Activated CD8-positive, alpha-beta memory T cell treated with anti-CD3 and anti-CD28 coated beads, Interleukin-2, amount 10 ng/mL, durations not matched to agents 7 days and 5 days (primary cell): ENCODE data around the gene MAP7. TPM values are rescaled to one million over a fixed set of nuclear protein-coding genes. Genes with fewer than 3 reads are reported as not detected.
"Not testable (repeated sequence)": the region's sequence is repeated elsewhere in the genome, so short reads cannot be mapped to it uniquely, and the experiment has no call there.

Experiments used
- ATAC-seq: fragments of 150-1000 bp; cut with Tn5 transposase; one replicate; pipeline ENCODE4 v1.10.0; 2021; ENCODE audit warnings: moderate library complexity
- CTCF ChIA-PET: fragments of 350-600 bp; sonication (Branson Sonifier 250); formaldehyde crosslinking; loops from one replicate; lab custom pipeline; 2021; ENCODE audit warnings: antibody characterized with exemption; lab: Charles Lee
- DNase-seq: peaks from one replicate; pipeline ENCODE4 v3.0.0-alpha.2; 2020
- H3K27ac Mint-ChIP-seq: one replicate; pipeline ENCODE4 v1.8.0; 2021; ENCODE audit warnings: mild to moderate bottlenecking, mixed read lengths
- H3K27me3 Mint-ChIP-seq: one replicate; pipeline ENCODE4 v1.8.0; 2021; ENCODE audit warnings: mixed read lengths
- H3K36me3 Mint-ChIP-seq: one replicate; pipeline ENCODE4 v1.8.0; 2021; ENCODE audit warnings: mild to moderate bottlenecking, mixed read lengths
- H3K4me1 Mint-ChIP-seq: one replicate; pipeline ENCODE4 v1.8.0; 2021; ENCODE audit warnings: mixed read lengths
- H3K4me3 Mint-ChIP-seq: one replicate; pipeline ENCODE4 v1.8.0; 2021; ENCODE audit warnings: mild to moderate bottlenecking, moderate library complexity, mixed read lengths
- H3K9me3 Mint-ChIP-seq: one replicate; pipeline ENCODE4 v1.8.0; 2022; ENCODE audit warnings: low read depth, mixed read lengths
- total RNA-seq, 2 experiments: library from RNA; stranded (reverse); gene quantifications; one replicate each; pipeline ENCODE4 v1.2.3, GENCODE V29; 2021

The MAP7 gene
- total RNA-seq = under 1 TPM; 0.29 to 0.59 TPM

GRCh38 chr6:136550330-136551071 is at the start of gene MAP7:
MAP7 (minus strand) TSS chr6:136550422; CDS start chr6:136550408, 14 bp downstream.
- Mint-ChIP-seq H3K4me3 (peak within 1 kb of the TSS; percentile 41), H3K4me1 (peaks cover 11% of the 10 kb centered on the region), H3K36me3 (peaks cover 6% of the 10 kb centered on the region), H3K27me3 (peaks cover 55% of the 10 kb centered on the region), H3K27ac (no peak within 1 kb of the TSS), H3K9me3 (no peaks in the 10 kb centered on the region)
- CTCF ChIA-PET = interaction anchor here (0.6 to 3.8 kb wide), 9 partner anchors 11 to 260 kb away, joined by 3 to 35 read pairs (median 4); partner anchors contain the start of gene MAP3K5
- DNase-seq (peak; percentile 63), ATAC-seq (peak; percentile 87)

GRCh38 chr6:136599329-136600011 is 49.2 kb upstream of the MAP7 start:
- ATAC-seq (no peak), DNase-seq (no peak)
- H3K9me3 Mint-ChIP-seq = no peaks in the 10 kb centered on the region
- H3K36me3 Mint-ChIP-seq = peaks cover 15% of the 10 kb centered on the region
- no peak overlapping the region for H3K27ac Mint-ChIP-seq
- H3K4me3 Mint-ChIP-seq = no peak overlapping the region
- CTCF ChIA-PET = no interaction called here
- no peaks in the 10 kb centered on the region for H3K27me3 Mint-ChIP-seq
- H3K4me1 Mint-ChIP-seq = peaks cover 12% of the 10 kb centered on the region

- Mint-ChIP-seq H3K4me3 (no peak overlapping the region), H3K27me3 (no peaks in the 10 kb centered on the region), H3K36me3 (peaks cover 19% of the 10 kb centered on the region), H3K4me1 (peaks cover 26% of the 10 kb centered on the region), H3K27ac (no peak overlapping the region), H3K9me3 (no peaks in the 10 kb centered on the region)
- ATAC-seq (no peak), DNase-seq (no peak)
- CTCF ChIA-PET = interaction anchor here (1.1 to 2.2 kb wide), 2 partner anchors 15 to 194 kb away, joined by 3 to 11 read pairs; partner anchors contain the start of gene MAP3K5
Measured at GRCh38 chr6:136598048-136598447, 47.8 kb upstream of the MAP7 start.

GRCh38 chr6:136594671-136595070 is 44.4 kb upstream of the MAP7 start:
- Mint-ChIP-seq H3K4me3 (peak overlapping the region; percentile 66), H3K4me1 (peaks cover 29% of the 10 kb centered on the region), H3K27ac (peak overlapping the region; percentile 91), H3K27me3 (no peaks in the 10 kb centered on the region), H3K36me3 (peaks cover 49% of the 10 kb centered on the region), H3K9me3 (no peaks in the 10 kb centered on the region)
- CTCF ChIA-PET = interaction anchor here (1.2 to 2.2 kb wide), 4 partner anchors 9 to 197 kb away, joined by 3 to 16 read pairs (median 8); partner anchors contain the start of gene MAP3K5
- ATAC-seq (no peak), DNase-seq (no peak)

GRCh38 chr6:136593748-136594490 is 43.7 kb upstream of the MAP7 start:
- ATAC-seq = peak; percentile 92
- Mint-ChIP-seq H3K4me1 (peaks cover 29% of the 10 kb centered on the region), H3K27me3 (no peaks in the 10 kb centered on the region), H3K36me3 (peaks cover 57% of the 10 kb centered on the region), H3K9me3 (no peaks in the 10 kb centered on the region), H3K27ac (peak overlapping the region; percentile 91), H3K4me3 (peak overlapping the region; percentile 66)
- peak; percentile 81 for DNase-seq
- CTCF ChIA-PET = interaction anchor here (0.7 to 2.2 kb wide), 5 partner anchors 10 to 1974 kb away, joined by 3 to 16 read pairs (median 8); partner anchors contain the start of gene MAP3K5

- CTCF ChIA-PET = interaction anchor here (1.5 to 2.2 kb wide), 3 partner anchors 11 to 199 kb away, joined by 8 to 16 read pairs (median 8); partner anchors contain the start of gene MAP3K5
Measured at GRCh38 chr6:136592930-136593673, 42.9 kb upstream of the MAP7 start.

GRCh38 chr6:136591617-136592016 is 41.4 kb upstream of the MAP7 start:
- CTCF ChIA-PET = no interaction called here
- Mint-ChIP-seq H3K36me3 (peaks cover 66% of the 10 kb centered on the region), H3K9me3 (no peaks in the 10 kb centered on the region), H3K4me3 (no peak overlapping the region), H3K27me3 (no peaks in the 10 kb centered on the region), H3K4me1 (peaks cover 29% of the 10 kb centered on the region), H3K27ac (no peak overlapping the region)
- DNase-seq = no peak
- ATAC-seq = no peak

More at GRCh38 chr6:136592930-136593673, 42.9 kb upstream of the MAP7 start:
- no peak for DNase-seq
- H3K9me3 Mint-ChIP-seq = no peaks in the 10 kb centered on the region
- H3K27ac Mint-ChIP-seq = peak overlapping the region; percentile 91
- peaks cover 29% of the 10 kb centered on the region for H3K4me1 Mint-ChIP-seq
- no peaks in the 10 kb centered on the region for H3K27me3 Mint-ChIP-seq
- no peak for ATAC-seq
- peaks cover 61% of the 10 kb centered on the region for H3K36me3 Mint-ChIP-seq
- no peak overlapping the region for H3K4me3 Mint-ChIP-seq

GRCh38 chr6:136590846-136591245 is 40.6 kb upstream of the MAP7 start:
- H3K27me3 Mint-ChIP-seq, H3K9me3 Mint-ChIP-seq, ATAC-seq, DNase-seq, H3K4me3 Mint-ChIP-seq, CTCF ChIA-PET, H3K27ac Mint-ChIP-seq: not testable (repeated sequence)
- peaks cover 25% of the 10 kb centered on the region for H3K4me1 Mint-ChIP-seq
- H3K36me3 Mint-ChIP-seq = peaks cover 60% of the 10 kb centered on the region

- DNase-seq = no peak
- Mint-ChIP-seq H3K27me3 (no peaks in the 10 kb centered on the region), H3K36me3 (peaks cover 45% of the 10 kb centered on the region), H3K4me1 (no peaks in the 10 kb centered on the region), H3K4me3 (no peak overlapping the region), H3K27ac (no peak overlapping the region), H3K9me3 (no peaks in the 10 kb centered on the region)
- CTCF ChIA-PET = interaction anchor here (4.8 kb wide), 1 partner anchor 205 kb away, joined by 22 read pairs; the partner anchor contains the start of gene MAP3K5
- ATAC-seq = no peak
Measured at GRCh38 chr6:136587527-136587926, 37.3 kb upstream of the MAP7 start.

GRCh38 chr6:136586295-136586694 is 36.1 kb upstream of the MAP7 start:
- Mint-ChIP-seq H3K27me3 (no peaks in the 10 kb centered on the region), H3K4me3 (no peak overlapping the region), H3K27ac (no peak overlapping the region), H3K36me3 (peaks cover 33% of the 10 kb centered on the region), H3K4me1 (no peaks in the 10 kb centered on the region), H3K9me3 (no peaks in the 10 kb centered on the region)
- ATAC-seq (no peak), DNase-seq (no peak)
- CTCF ChIA-PET = interaction anchor here (1.4 to 4.8 kb wide), 2 partner anchors 58 to 206 kb away, joined by 4 to 22 read pairs; partner anchors contain the start of gene MAP3K5

GRCh38 chr6:136585523-136585922 is 35.3 kb upstream of the MAP7 start:
- H3K27ac Mint-ChIP-seq, H3K9me3 Mint-ChIP-seq, DNase-seq, H3K27me3 Mint-ChIP-seq, ATAC-seq, H3K4me1 Mint-ChIP-seq, H3K4me3 Mint-ChIP-seq: not testable (repeated sequence)
- H3K36me3 Mint-ChIP-seq = peaks cover 29% of the 10 kb centered on the region
- CTCF ChIA-PET = interaction anchor here (1.1 to 4.8 kb wide), 2 partner anchors 19 to 207 kb away, joined by 3 to 22 read pairs; partner anchors contain the start of gene MAP3K5

- CTCF ChIA-PET = interaction anchor here (0.6 to 4.8 kb wide), 5 partner anchors 15 to 208 kb away, joined by 3 to 22 read pairs (median 3); partner anchors contain the start of gene MAP3K5
- H3K36me3 Mint-ChIP-seq = peaks cover 23% of the 10 kb centered on the region
- not testable (repeated sequence) for H3K27ac Mint-ChIP-seq, H3K9me3 Mint-ChIP-seq, DNase-seq, H3K27me3 Mint-ChIP-seq, H3K4me1 Mint-ChIP-seq, H3K4me3 Mint-ChIP-seq, ATAC-seq
Measured at GRCh38 chr6:136584290-136584689, 34.1 kb upstream of the MAP7 start.
